H1 (cell line): ENCODE data around the gene MAGI1. TPM values are rescaled to one million over a fixed set of nuclear protein-coding genes. Genes with fewer than 3 reads are reported as not detected.

Source experiments
- CTCF ChIA-PET: fragments of 300-600 bp; sonication (Branson Sonifier 250); formaldehyde crosslinking; loops from one replicate; lab custom pipeline; 2021; ENCODE audit not compliant: partially characterized antibody; lab: Charles Lee
- POLR2A ChIA-PET: fragments of 300-600 bp; sonication (Branson Sonifier 250); formaldehyde crosslinking; loops from one replicate; lab custom pipeline; 2021; ENCODE audit warnings: inconsistent platforms; ENCODE audit not compliant: partially characterized antibody; lab: Charles Lee
- DNase-seq, 2 experiments: peaks; one replicate each; pipeline versions ENCODE4 v3.0.0 to v3.0.0-alpha.2; 2010 to 2022; ENCODE audit warnings: low spot score in 2 of 2, low read depth in 1 of 2, mixed read lengths in 1 of 2
- FAIRE-seq: peaks from 2 replicates; lab custom pipeline; 2011; peaks lifted over from hg19 to GRCh38; lab: Jason Lieb, UNC
- H2AFZ ChIP-seq: 2 replicates; pipeline ENCODE4 v1.8.1; 2012; ENCODE audit warnings: low read length, inconsistent platforms
- H2AK5ac ChIP-seq: 2 replicates; pipeline ENCODE4 v1.6.1; 2013; ENCODE audit warnings: low read depth, low read length
- H2BK120ac ChIP-seq: replicated peaks from 2 replicates; pipeline ENCODE3; 2013; ENCODE audit warnings: low read depth, low read length, inconsistent platforms
- H2BK12ac ChIP-seq: 2 replicates; pipeline ENCODE4 v1.6.1; 2013; ENCODE audit warnings: low read depth, low read length
- H2BK15ac ChIP-seq: 2 replicates; pipeline ENCODE4 v1.6.1; 2013; ENCODE audit warnings: low read length
- H2BK20ac ChIP-seq: 2 replicates; pipeline ENCODE4 v1.6.1; 2013; ENCODE audit warnings: low read length
- H2BK5ac ChIP-seq: 2 replicates; pipeline ENCODE4 v1.6.1; 2013; ENCODE audit warnings: low read depth, low read length
- H3K14ac ChIP-seq: 2 replicates; pipeline ENCODE4 v1.6.1; 2013; ENCODE audit warnings: inconsistent platforms; ENCODE audit not compliant: insufficient read length
- H3K18ac ChIP-seq: 2 replicates; pipeline ENCODE4 v1.6.1; 2013; ENCODE audit warnings: low read length; ENCODE audit errors: extremely low read depth
- H3K23ac ChIP-seq: 2 replicates; pipeline ENCODE4 v1.6.1; 2013; ENCODE audit warnings: inconsistent platforms; ENCODE audit not compliant: insufficient read length
- H3K23me2 ChIP-seq: 2 replicates; pipeline ENCODE4 v1.6.1; 2013; ENCODE audit warnings: low read depth, low read length
- H3K27ac ChIP-seq: 2 replicates; pipeline ENCODE4 v1.6.1; 2011; ENCODE audit warnings: low read depth, low read length, inconsistent platforms
- H3K27me3 ChIP-seq, 4 experiments: replicated peaks in 1 of 4; 1 replicate in 1 of 4; 2 replicates in 3 of 4; pipeline versions ENCODE4 v1.6.1 to v1.8.1; 2011 to 2013; ENCODE audit warnings: low read length in 3 of 4, mild to moderate bottlenecking in 3 of 4, inconsistent platforms in 2 of 4, mixed read lengths in 2 of 4, moderate library complexity in 1 of 4; ENCODE audit not compliant: control insufficient read depth in 3 of 4, insufficient read depth in 3 of 4; ENCODE audit errors: extremely low read depth in 1 of 4
- H3K36me3 ChIP-seq, 4 experiments: 2 replicates each; pipeline versions ENCODE4 v1.6.1 to v1.8.1; 2011 to 2013; ENCODE audit warnings: mild to moderate bottlenecking in 4 of 4, low read length in 3 of 4, moderate library complexity in 2 of 4, control low read depth in 1 of 4, inconsistent platforms in 1 of 4; ENCODE audit not compliant: insufficient read depth in 4 of 4, control insufficient read depth in 2 of 4
- H3K4ac ChIP-seq: replicated peaks from 2 replicates; pipeline ENCODE3; 2013; ENCODE audit warnings: low read length, low read depth, mixed read lengths, inconsistent platforms; ENCODE audit not compliant: insufficient read length
- H3K4me1 ChIP-seq, 4 experiments: replicated peaks in 1 of 4; 1 replicate in 1 of 4; 2 replicates in 3 of 4; pipeline versions ENCODE4 v1.6.1 to v1.8.1; 2011 to 2013; ENCODE audit warnings: low read length in 3 of 4, inconsistent platforms in 2 of 4, mixed read lengths in 1 of 4; ENCODE audit not compliant: insufficient read depth in 4 of 4, control insufficient read depth in 3 of 4
- H3K4me2 ChIP-seq, 2 experiments: 2 replicates each; pipeline versions ENCODE4 v1.6.1 to v1.8.1; 2011 to 2013; ENCODE audit warnings: low read depth in 2 of 2, low read length in 2 of 2, control low read depth in 1 of 2, inconsistent platforms in 1 of 2, mild to moderate bottlenecking in 1 of 2; ENCODE audit not compliant: insufficient read depth in 1 of 2
- H3K4me3 ChIP-seq, 4 experiments: fragments of 200-600, 300-600 bp in 1 of 4; sonication (generic), shearing (Covaris generic), sonication (Bioruptor Twin) in 1 of 4; 2 replicates each; pipeline versions ENCODE4 v1.5.1 to v1.8.1; 2011 to 2016; ENCODE audit warnings: low read length in 4 of 4, low read depth in 3 of 4, control low read depth in 2 of 4, inconsistent platforms in 2 of 4, mild to moderate bottlenecking in 2 of 4, mixed read lengths in 1 of 4, moderate library complexity in 1 of 4; ENCODE audit not compliant: insufficient read depth in 2 of 4; ENCODE audit errors: extremely low read depth in 1 of 4
- H3K56ac ChIP-seq: replicated peaks from 2 replicates; pipeline ENCODE3; 2013; ENCODE audit warnings: low read depth, mild to moderate bottlenecking, mixed read lengths, low read length, inconsistent platforms; ENCODE audit not compliant: insufficient read length
- H3K79me1 ChIP-seq: 2 replicates; pipeline ENCODE4 v1.6.1; 2013; ENCODE audit warnings: low read depth, low read length, control low read depth
- H3K79me2 ChIP-seq, 2 experiments: 2 replicates each; pipeline versions ENCODE4 v1.6.1 to v1.8.1; 2012 to 2013; ENCODE audit warnings: low read length in 2 of 2, mild to moderate bottlenecking in 2 of 2, inconsistent platforms in 1 of 2; ENCODE audit not compliant: insufficient read depth in 2 of 2, control insufficient read depth in 1 of 2
- H3K9ac ChIP-seq, 4 experiments: replicated peaks in 1 of 4; 1 replicate in 1 of 4; 2 replicates in 3 of 4; pipeline versions ENCODE4 v1.6.1 to v1.8.1; 2011 to 2013; ENCODE audit warnings: low read depth in 3 of 4, low read length in 3 of 4, control low read depth in 2 of 4, mild to moderate bottlenecking in 2 of 4, moderate library complexity in 2 of 4, inconsistent platforms in 1 of 4; ENCODE audit errors: extremely low read depth in 1 of 4
- H3K9me3 ChIP-seq, 2 experiments: 2 replicates each; pipeline versions ENCODE4 v1.6.1 to v1.8.1; 2012 to 2013; ENCODE audit warnings: mild to moderate bottlenecking in 2 of 2, moderate library complexity in 2 of 2, control low read depth in 1 of 2, inconsistent platforms in 1 of 2, low read depth in 1 of 2, low read length in 1 of 2, mixed read lengths in 1 of 2; ENCODE audit not compliant: insufficient read depth in 2 of 2
- H4K20me1 ChIP-seq, 2 experiments: replicated peaks in 1 of 2; 2 replicates each; pipeline versions ENCODE3 to v1.8.1; 2011 to 2013; ENCODE audit warnings: inconsistent platforms in 2 of 2, low read length in 2 of 2, mild to moderate bottlenecking in 1 of 2; ENCODE audit not compliant: insufficient read depth in 2 of 2, control insufficient read depth in 1 of 2
- H4K5ac ChIP-seq: 2 replicates; pipeline ENCODE4 v1.6.1; 2013; ENCODE audit warnings: low read length, low read depth, mixed read lengths, inconsistent platforms; ENCODE audit not compliant: insufficient read length
- H4K8ac ChIP-seq: 2 replicates; pipeline ENCODE4 v1.8.0; 2013; ENCODE audit warnings: mild to moderate bottlenecking, moderate library complexity, low read length, inconsistent platforms; ENCODE audit not compliant: insufficient read depth; ENCODE audit errors: extremely low read depth
- H4K91ac ChIP-seq: replicated peaks from 2 replicates; pipeline ENCODE3; 2013; ENCODE audit warnings: low read length, mixed read lengths, inconsistent platforms; ENCODE audit not compliant: insufficient read length
- ATF2 ChIP-seq: IDR thresholded peaks from 2 replicates; pipeline ENCODE4 v1.6.1; 2012; ENCODE audit warnings: low read length, inconsistent platforms
- BCL11A ChIP-seq, 2 experiments: IDR thresholded peaks; one replicate each; pipeline ENCODE4 v1.6.1; 2011; ENCODE audit warnings: low read depth in 2 of 2, low read length in 2 of 2, mild to moderate bottlenecking in 2 of 2
- KDM1A ChIP-seq: fragments of 200-600, 300-600 bp; sonication (generic); IDR thresholded peaks from 2 replicates; pipeline ENCODE4 v1.7.1; 2016; ENCODE audit warnings: mild to moderate bottlenecking, low read length, borderline replicate concordance
- POLR2A ChIP-seq, 2 experiments: IDR thresholded peaks; 1 replicate in 1 of 2; 2 replicates in 1 of 2; pipeline ENCODE4 v1.6.1; 2011; ENCODE audit warnings: low read depth in 2 of 2, low read length in 2 of 2, mild to moderate bottlenecking in 2 of 2; ENCODE audit errors: control extremely low read depth in 1 of 2
- RBBP5 ChIP-seq: IDR thresholded peaks from 2 replicates; pipeline ENCODE4 v1.7.1; 2012; ENCODE audit warnings: low read depth, mild to moderate bottlenecking, inconsistent platforms, low read length, moderate library complexity, borderline replicate concordance
- WGBS, 2 experiments: shearing (Covaris generic) in 1 of 2; methylation state at CpG; one replicate each; pipeline versions ENCODE4 v1.1.6 to v1.1.7; 2013 to 2015; ENCODE audit warnings: low lambda C conversion rate in 2 of 2, mixed read lengths in 2 of 2, inconsistent platforms in 1 of 2, low coverage in 1 of 2, missing lambda C conversion rate in 1 of 2; ENCODE audit not compliant: insufficient replicate concordance in 2 of 2, insufficient coverage in 1 of 2, insufficient read length in 1 of 2; ENCODE audit errors: extremely low coverage in 1 of 2, missing lambda C conversion rate in 1 of 2; 5-methylcytosine and 5-hydroxymethylcytosine counted together
- polyA plus RNA-seq, 7 experiments: library from polyadenylated mRNA; depleted of rRNA in 3 of 7; stranded (reverse) in 5 of 7; unstranded in 2 of 7; fragments of >200 nt in 5 of 7; fragments of 200-250 nt in 2 of 7; gene quantifications; 1 replicate in 5 of 7; 2 replicates in 1 of 7; 4 replicates in 1 of 7; pipeline versions ENCODE4 v1.2.1 to v1.2.3, GENCODE V29; 2011 to 2013; ENCODE audit warnings: missing spikeins in 2 of 7, mixed read lengths in 2 of 7
- total RNA-seq: library from RNA; stranded (reverse); fragmentation: NEBNext Ultra II Directional; extraction: Animal tissue kit (Norgen Biotek cat#: 25700); gene quantifications from 2 replicates; pipeline ENCODE4 v1.2.1, GENCODE V29; 2021

MAGI1 gene
- total and polyA plus RNA-seq, 2 of the 8 experiments (the other 6 are each of a cell fraction or from before 2014, with no cell fraction given), result 19.8 to 78.0 TPM

- DNase-seq, result no peak
- FAIRE-seq, result no peak
- H3K4me1 ChIP-seq, result peaks cover 0 to 4% (median 1%) of the 10 kb centered on the region in 4 experiments; a peak in 3 of 7 replicates
Measured at GRCh38 chr3:65777050-65777449, 261.7 kb downstream of the MAGI1 start.

More at GRCh38 chr3:65777050-65777449, 261.7 kb downstream of the MAGI1 start:
- 78% methylated on average over 3 of the region's 3 CpGs; no CpG with 5 or more reads in 1 of the 2 experiments for WGBS, 2 experiments
- H4K20me1 ChIP-seq, result no peaks in the 10 kb centered on the region
- no peak overlapping the region for H3K14ac ChIP-seq
- no peak overlapping the region for H3K18ac ChIP-seq
- no peak overlapping the region for H3K27ac ChIP-seq
- no peaks in the 10 kb centered on the region for H3K27me3 ChIP-seq
- H2AFZ ChIP-seq, result no peak overlapping the region
- no peak overlapping the region for H2BK12ac ChIP-seq
- no peak overlapping the region for H4K5ac ChIP-seq
- H2BK5ac ChIP-seq, result no peak overlapping the region
- H4K8ac ChIP-seq, result no peak overlapping the region
- POLR2A ChIA-PET, result no interaction called here
- no peak overlapping the region for H2BK15ac ChIP-seq
- no peaks in the 10 kb centered on the region; the same call in 1 of the 2 replicates for H3K79me1 ChIP-seq
- no peak overlapping the region for H2BK20ac ChIP-seq
- no peak overlapping the region for H2BK120ac ChIP-seq
- H3K56ac ChIP-seq, result no peak overlapping the region
- H4K91ac ChIP-seq, result no peak overlapping the region
- TF ChIP-seq BCL11A (IDR thresholded peaks at IDR 0.05; ENCODE audit: low read depth in 2 of 2, low read length in 2 of 2), result no peak
- no peak for TF ChIP-seq ATF2
- TF ChIP-seq RBBP5, result no peak
- TF ChIP-seq KDM1A, result peak; percentile 58
- TF ChIP-seq POLR2A (IDR thresholded peaks at IDR 0.05; ENCODE audit: control extremely low read depth in 1 of 2, low read depth in 2 of 2, low read length in 2 of 2), result no peak
- TF ChIP-seq, all 59 proteins: peak for 1
- Histone ChIP-seq H3K4me2 (no peak overlapping the region), H3K23me2 (0 out of 2 replicates have a peak, but pooled peaks cover 2% of the 10 kb centered on the region), H3K9me3 (no peaks in the 10 kb centered on the region), H3K79me2 (peaks cover 0 to 11% of the 10 kb centered on the region in 2 experiments; a peak in 2 of 4 replicates), H3K4me3 (no peak overlapping the region), H3K4ac (no peak overlapping the region), H3K36me3 (no peaks in the 10 kb centered on the region), H2AK5ac (no peak overlapping the region), H3K23ac (no peak overlapping the region), H3K9ac (no peak overlapping the region)
- CTCF ChIA-PET, result no interaction called here
